ENCODE measurements around the gene FXYD3. TPM values are rescaled to one million over a fixed set of nuclear protein-coding genes. Genes with fewer than 3 reads are reported as not detected.

Gene FXYD3
- total RNA-seq, 4 donors from 2014 or later, result 282 to 837 (median 489) TPM

- Histone ChIP-seq H3K27me3 (no peaks in the 10 kb centered on the region), H3K36me3 (peaks cover 0 to 11% (median 0%) of the 10 kb centered on the region in 3 donors), H3K27ac (peak overlapping the region; percentile 91 to 95 (median 93)), H3K4me1 (peaks cover 28 to 96% (median 33%) of the 10 kb centered on the region in 3 donors), H3K9me3 (no peaks in the 10 kb centered on the region), H3K4me3 (peak overlapping the region; percentile 52 to 65 (median 58))
- TF ChIP-seq CTCF (IDR thresholded peaks at IDR 0.05) (no peak), POLR2A (IDR thresholded peaks at IDR 0.05) (no peak)
- no peak for DNase-seq
- intact Hi-C loops (cut with DNase I), result no loop called here
- WGBS, 2 donors, result 30 to 34% methylated on average over 4 to 5 of the region's 8 CpGs
These were observed 1.5 kb downstream of the FXYD3 start for GRCh38 chr19:35117116-35117515.

- Histone ChIP-seq H3K9me3 (no peaks in the 10 kb centered on the region), H3K4me3 (peak overlapping the region; percentile 52 to 65 (median 58)), H3K27me3 (no peaks in the 10 kb centered on the region), H3K36me3 (peaks cover 0 to 12% (median 0%) of the 10 kb centered on the region in 3 donors), H3K27ac (peak overlapping the region; percentile 91 to 95 (median 93)), H3K4me1 (peaks cover 35 to 96% (median 39%) of the 10 kb centered on the region in 3 donors)
- no peak for TF ChIP-seq POLR2A (IDR thresholded peaks at IDR 0.05)
- no peak for DNase-seq
- WGBS, 2 donors, result 32 to 43% methylated on average over 9 to 10 of the region's 11 CpGs
- intact Hi-C loops (cut with DNase I), result no loop called here
These were observed 2.2 kb downstream of the FXYD3 start for GRCh38 chr19:35117799-35118198.

- TF ChIP-seq CTCF (IDR thresholded peaks at IDR 0.05) (no peak), POLR2A (IDR thresholded peaks at IDR 0.05) (peak in 2 of 4 donors; percentile 9 to 54)
- no peaks in the 10 kb centered on the region for H3K27me3 ChIP-seq
- peaks cover 0 to 12% (median 0%) of the 10 kb centered on the region in 3 donors for H3K36me3 ChIP-seq
- WGBS, 2 donors, result 36 to 44% methylated on average over 5 to 6 of the region's 13 CpGs
- H3K27ac ChIP-seq, result peak overlapping the region; percentile 91 to 95 (median 93)
- H3K9me3 ChIP-seq, result no peaks in the 10 kb centered on the region
- peak overlapping the region; percentile 52 to 65 (median 58) for H3K4me3 ChIP-seq
- intact Hi-C loops (cut with DNase I), result no loop called here
- DNase-seq, result no peak
- peaks cover 41 to 96% (median 45%) of the 10 kb centered on the region in 3 donors for H3K4me1 ChIP-seq
These were observed 2.8 kb downstream of the FXYD3 start for GRCh38 chr19:35118268-35119020.

GRCh38 chr19:35119091-35119490 lies 3.5 kb downstream of the FXYD3 start:
- Histone ChIP-seq H3K36me3 (peaks cover 0 to 12% (median 0%) of the 10 kb centered on the region in 3 donors), H3K27ac (peak overlapping the region; percentile 87 to 95 (median 93)), H3K9me3 (no peaks in the 10 kb centered on the region), H3K4me3 (peak overlapping the region; percentile 52 to 65 (median 58)), H3K4me1 (peaks cover 48 to 96% (median 50%) of the 10 kb centered on the region in 3 donors), H3K27me3 (no peaks in the 10 kb centered on the region)
- DNase-seq, result no peak
- intact Hi-C loops (cut with DNase I), result no loop called here
- TF ChIP-seq POLR2A (IDR thresholded peaks at IDR 0.05) (no peak), CTCF (IDR thresholded peaks at IDR 0.05) (no peak)
- whole genome bisulfite sequencing, 2 donors, result 24 to 40% methylated on average over 2 to 5 of the region's 14 CpGs

GRCh38 chr19:35119578-35120155 lies 4.0 kb downstream of the FXYD3 start:
- WGBS, 2 donors, result 33 to 57% methylated on average over 7 to 9 of the region's 9 CpGs
- Histone ChIP-seq H3K36me3 (peaks cover 0 to 12% (median 0%) of the 10 kb centered on the region in 3 donors), H3K27me3 (no peaks in the 10 kb centered on the region), H3K4me1 (peaks cover 45 to 96% (median 50%) of the 10 kb centered on the region in 3 donors), H3K4me3 (peak overlapping the region; percentile 52 to 65 (median 58)), H3K27ac (peak overlapping the region; percentile 87 to 95 (median 93)), H3K9me3 (no peaks in the 10 kb centered on the region)
- no peak for DNase-seq
- TF ChIP-seq CTCF (IDR thresholded peaks at IDR 0.05) (no peak), POLR2A (IDR thresholded peaks at IDR 0.05) (no peak)
- intact Hi-C loops (cut with DNase I), result no loop called here

All from esophagus squamous epithelium (tissue), 5 donors.